ENCODE results near the gene LRRTM2.

DNA sequence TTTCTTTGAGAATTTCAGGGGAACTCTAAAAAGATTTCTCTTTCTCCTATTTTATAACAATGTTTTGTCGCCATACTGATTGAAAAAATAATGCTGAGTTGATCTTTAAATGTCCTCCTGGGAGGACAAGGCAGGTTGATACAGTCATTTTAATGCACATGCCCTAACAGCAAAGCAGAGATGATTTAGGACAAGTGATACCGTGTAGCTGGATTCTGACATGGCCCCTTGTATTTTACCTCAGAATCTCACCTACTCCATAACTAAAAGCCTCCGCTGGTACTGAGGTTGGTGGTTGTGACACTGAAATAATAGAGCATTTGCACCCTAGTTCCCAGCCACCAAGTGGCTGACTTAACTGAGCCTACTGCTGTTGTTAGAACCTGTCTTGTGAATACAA, 811 bp upstream of the LRRTM2 start:
- TF ChIP-seq, protein P1, sequence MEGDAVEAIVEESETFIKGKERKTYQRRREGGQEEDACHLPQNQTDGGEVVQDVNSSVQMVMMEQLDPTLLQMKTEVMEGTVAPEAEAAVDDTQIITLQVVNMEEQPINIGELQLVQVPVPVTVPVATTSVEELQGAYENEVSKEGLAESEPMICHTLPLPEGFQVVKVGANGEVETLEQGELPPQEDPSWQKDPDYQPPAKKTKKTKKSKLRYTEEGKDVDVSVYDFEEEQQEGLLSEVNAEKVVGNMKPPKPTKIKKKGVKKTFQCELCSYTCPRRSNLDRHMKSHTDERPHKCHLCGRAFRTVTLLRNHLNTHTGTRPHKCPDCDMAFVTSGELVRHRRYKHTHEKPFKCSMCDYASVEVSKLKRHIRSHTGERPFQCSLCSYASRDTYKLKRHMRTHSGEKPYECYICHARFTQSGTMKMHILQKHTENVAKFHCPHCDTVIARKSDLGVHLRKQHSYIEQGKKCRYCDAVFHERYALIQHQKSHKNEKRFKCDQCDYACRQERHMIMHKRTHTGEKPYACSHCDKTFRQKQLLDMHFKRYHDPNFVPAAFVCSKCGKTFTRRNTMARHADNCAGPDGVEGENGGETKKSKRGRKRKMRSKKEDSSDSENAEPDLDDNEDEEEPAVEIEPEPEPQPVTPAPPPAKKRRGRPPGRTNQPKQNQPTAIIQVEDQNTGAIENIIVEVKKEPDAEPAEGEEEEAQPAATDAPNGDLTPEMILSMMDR (IDR thresholded peaks at IDR 0.05): no peak
- no peak for TF ChIP-seq POLR2A (IDR thresholded peaks at IDR 0.05)
